Prostate gland (tissue), 2 donors: ENCODE data around the gene LEPROT. TPM values are rescaled to one million over a fixed set of nuclear protein-coding genes. Genes with fewer than 3 reads are reported as not detected.

Experiments
- DNase-seq: peaks from one replicate; pipeline ENCODE4 v3.0.0-alpha.2; 2019; ENCODE audit warnings: low spot score
- H3K27ac ChIP-seq, 2 donors: fragments of 200-600 bp; sonication (generic); 2 replicates each; pipeline ENCODE4 v1.5.1; 2017 to 2019
- H3K27me3 ChIP-seq: fragments of 200-600 bp; sonication (generic); replicated peaks from 2 replicates; pipeline ENCODE4 v1.5.1; 2019; ENCODE audit not compliant: insufficient read depth
- H3K36me3 ChIP-seq, 2 donors: fragments of 200-600 bp; sonication (generic); 1 replicate in 1 of 2; 2 replicates in 1 of 2; pipeline versions ENCODE4 v1.5.1 to v1.8.1; 2017 to 2019
- H3K4me1 ChIP-seq: fragments of 200-600 bp; sonication (generic); replicated peaks from 2 replicates; pipeline ENCODE4 v1.5.1; 2019
- H3K4me3 ChIP-seq, 2 donors: fragments of 200-600 bp; sonication (generic); 2 replicates each; pipeline ENCODE4 v1.5.1; 2017 to 2019
- H3K9me3 ChIP-seq: fragments of 200-600 bp; sonication (generic); 2 replicates; pipeline ENCODE4 v1.5.1; 2017
- POLR2A ChIP-seq: fragments of 450-650 bp; IDR thresholded peaks from one replicate; pipeline ENCODE4 v1.6.1; 2016; ENCODE audit warnings: antibody characterized with exemption, mild to moderate bottlenecking
- POLR2AphosphoS5 ChIP-seq: sonication (generic); formaldehyde crosslinking; IDR thresholded peaks from one replicate; pipeline ENCODE4 v1.6.1; 2017; ENCODE audit warnings: antibody characterized with exemption
- WGBS: methylation state at CpG from one replicate; pipeline ENCODE4 v1.1.5; 2018; 5-methylcytosine and 5-hydroxymethylcytosine counted together
- intact Hi-C: fragments of 100-400 bp; cut with DNase I; formaldehyde crosslinking; loops from one replicate; pipeline ENCODE4 v1.14.2; 2022
- total RNA-seq, 2 donors: library from RNA; depleted of rRNA; stranded (reverse); fragments of >200 nt; gene quantifications; one replicate each; pipeline ENCODE4 v1.1.0, GENCODE V29; 2016
- TF ChIP-seq, protein P1 (sequence below), 4 experiments: fragments of 200-600 bp in 2 of 4; fragments of 450-650 bp in 2 of 4; sonication (generic) in 2 of 4; IDR thresholded peaks; 1 replicate in 3 of 4; 2 replicates in 1 of 4; pipeline ENCODE4 v1.5.1; 2016 to 2019; ENCODE audit warnings: antibody characterized with exemption in 4 of 4, mild to moderate bottlenecking in 2 of 4, moderate library complexity in 2 of 4

LEPROT gene
- total RNA-seq, 2 donors from 2014 or later, result 39.5 to 64.2 TPM

GRCh38 chr1:65422241-65423203, 2.1 kb downstream of the LEPROT start:
- no peak for DNase-seq
- H3K27ac ChIP-seq, result no peak overlapping the region

GRCh38 chr1:65423884-65424572, 3.6 kb downstream of the LEPROT start:
- H3K27me3 ChIP-seq, result no peaks in the 10 kb centered on the region
- no peak overlapping the region for H3K4me3 ChIP-seq
- WGBS, result 92% methylated on average over 2 of the region's 2 CpGs
- TF ChIP-seq POLR2AphosphoS5 (no peak), POLR2A (no peak)
- TF ChIP-seq, protein P1, sequence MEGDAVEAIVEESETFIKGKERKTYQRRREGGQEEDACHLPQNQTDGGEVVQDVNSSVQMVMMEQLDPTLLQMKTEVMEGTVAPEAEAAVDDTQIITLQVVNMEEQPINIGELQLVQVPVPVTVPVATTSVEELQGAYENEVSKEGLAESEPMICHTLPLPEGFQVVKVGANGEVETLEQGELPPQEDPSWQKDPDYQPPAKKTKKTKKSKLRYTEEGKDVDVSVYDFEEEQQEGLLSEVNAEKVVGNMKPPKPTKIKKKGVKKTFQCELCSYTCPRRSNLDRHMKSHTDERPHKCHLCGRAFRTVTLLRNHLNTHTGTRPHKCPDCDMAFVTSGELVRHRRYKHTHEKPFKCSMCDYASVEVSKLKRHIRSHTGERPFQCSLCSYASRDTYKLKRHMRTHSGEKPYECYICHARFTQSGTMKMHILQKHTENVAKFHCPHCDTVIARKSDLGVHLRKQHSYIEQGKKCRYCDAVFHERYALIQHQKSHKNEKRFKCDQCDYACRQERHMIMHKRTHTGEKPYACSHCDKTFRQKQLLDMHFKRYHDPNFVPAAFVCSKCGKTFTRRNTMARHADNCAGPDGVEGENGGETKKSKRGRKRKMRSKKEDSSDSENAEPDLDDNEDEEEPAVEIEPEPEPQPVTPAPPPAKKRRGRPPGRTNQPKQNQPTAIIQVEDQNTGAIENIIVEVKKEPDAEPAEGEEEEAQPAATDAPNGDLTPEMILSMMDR (IDR thresholded peaks at IDR 0.05), result no peak
- no peaks in the 10 kb centered on the region for H3K4me1 ChIP-seq
- H3K9me3 ChIP-seq, result no peaks in the 10 kb centered on the region
- DNase-seq, result no peak
- intact Hi-C loops, result loop anchor here (10.0 kb wide), 1 partner anchor 359 kb away; no protein-coding TSS in a partner anchor
- H3K27ac ChIP-seq, result no peak overlapping the region
- peaks cover 3 to 7% of the 10 kb centered on the region in 2 donors for H3K36me3 ChIP-seq

More at GRCh38 chr1:65422241-65423203, 2.1 kb downstream of the LEPROT start:
- WGBS, result 96% methylated on average over 12 of the region's 12 CpGs
- intact Hi-C loops, result loop anchor here (10.0 kb wide), 1 partner anchor 358 kb away; no protein-coding TSS in a partner anchor
- Histone ChIP-seq H3K27me3 (no peaks in the 10 kb centered on the region), H3K36me3 (peaks cover 3 to 7% of the 10 kb centered on the region in 2 donors), H3K4me3 (no peak overlapping the region), H3K9me3 (no peaks in the 10 kb centered on the region), H3K4me1 (no peaks in the 10 kb centered on the region)
- TF ChIP-seq, protein P1 (IDR thresholded peaks at IDR 0.05), result no peak
- no peak for TF ChIP-seq POLR2A
- no peak for TF ChIP-seq POLR2AphosphoS5

DNA sequence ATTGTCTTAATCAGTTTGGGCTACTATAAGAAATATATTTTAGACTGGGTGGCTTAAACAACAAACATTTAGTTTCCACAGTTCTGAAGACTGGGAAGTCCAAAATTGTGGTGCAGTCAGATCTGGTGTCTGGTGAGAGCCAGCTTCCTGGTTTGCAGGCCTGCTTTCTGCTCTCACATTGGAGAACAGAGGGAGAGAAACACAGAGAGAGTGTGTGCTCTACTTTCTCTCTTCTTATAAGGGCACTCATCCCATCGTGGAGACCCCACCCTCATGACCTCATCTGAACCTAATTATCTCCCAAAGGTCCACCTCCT, 4.1 kb downstream of the LEPROT start:
- peaks cover 3 to 7% of the 10 kb centered on the region in 2 donors for H3K36me3 ChIP-seq
- H3K27ac ChIP-seq, result no peak overlapping the region
- H3K4me1 ChIP-seq, result no peaks in the 10 kb centered on the region
- H3K4me3 ChIP-seq, result no peak overlapping the region
- 72% methylated on average over 1 of the region's 1 CpG for WGBS
- intact Hi-C loops, result loop anchor here (10.0 kb wide), 1 partner anchor 360 kb away; no protein-coding TSS in a partner anchor
- H3K9me3 ChIP-seq, result no peaks in the 10 kb centered on the region
- no peak for DNase-seq
- no peaks in the 10 kb centered on the region for H3K27me3 ChIP-seq
- no peak for TF ChIP-seq POLR2AphosphoS5
- TF ChIP-seq, protein P1 (IDR thresholded peaks at IDR 0.05), result no peak
- TF ChIP-seq POLR2A, result no peak

- H3K36me3 ChIP-seq, result peaks cover 3 to 7% of the 10 kb centered on the region in 2 donors
- no peak overlapping the region for H3K4me3 ChIP-seq
- H3K9me3 ChIP-seq, result no peaks in the 10 kb centered on the region
- H3K27ac ChIP-seq, result no peak overlapping the region
- TF ChIP-seq POLR2AphosphoS5, result no peak
- TF ChIP-seq, protein P1 (IDR thresholded peaks at IDR 0.05), result no peak
- TF ChIP-seq POLR2A, result no peak
- no peaks in the 10 kb centered on the region for H3K4me1 ChIP-seq
- no peak for DNase-seq
- 96% methylated on average over 2 of the region's 2 CpGs for WGBS
- no peaks in the 10 kb centered on the region for H3K27me3 ChIP-seq
- intact Hi-C loops, result loop anchor here (10.0 kb wide), 1 partner anchor 360 kb away; no protein-coding TSS in a partner anchor
These were observed 4.5 kb downstream of the LEPROT start for GRCh38 chr1:65425006-65425405.
